HG02884 (cell line): ENCODE results near the gene SLC25A25.
"Not testable (repeated sequence)": the region's sequence is repeated elsewhere in the genome, so short reads cannot be mapped to it uniquely, and the experiment has no call there.

Source experiments
- ATAC-seq: cut with Tn5 transposase; IDR thresholded peaks from one replicate; pipeline ENCODE4 v1.9.1; 2021; ENCODE audit warnings: mild to moderate bottlenecking, moderate library complexity; ENCODE audit not compliant: unreplicated experiment

The SLC25A25 gene

DNA sequence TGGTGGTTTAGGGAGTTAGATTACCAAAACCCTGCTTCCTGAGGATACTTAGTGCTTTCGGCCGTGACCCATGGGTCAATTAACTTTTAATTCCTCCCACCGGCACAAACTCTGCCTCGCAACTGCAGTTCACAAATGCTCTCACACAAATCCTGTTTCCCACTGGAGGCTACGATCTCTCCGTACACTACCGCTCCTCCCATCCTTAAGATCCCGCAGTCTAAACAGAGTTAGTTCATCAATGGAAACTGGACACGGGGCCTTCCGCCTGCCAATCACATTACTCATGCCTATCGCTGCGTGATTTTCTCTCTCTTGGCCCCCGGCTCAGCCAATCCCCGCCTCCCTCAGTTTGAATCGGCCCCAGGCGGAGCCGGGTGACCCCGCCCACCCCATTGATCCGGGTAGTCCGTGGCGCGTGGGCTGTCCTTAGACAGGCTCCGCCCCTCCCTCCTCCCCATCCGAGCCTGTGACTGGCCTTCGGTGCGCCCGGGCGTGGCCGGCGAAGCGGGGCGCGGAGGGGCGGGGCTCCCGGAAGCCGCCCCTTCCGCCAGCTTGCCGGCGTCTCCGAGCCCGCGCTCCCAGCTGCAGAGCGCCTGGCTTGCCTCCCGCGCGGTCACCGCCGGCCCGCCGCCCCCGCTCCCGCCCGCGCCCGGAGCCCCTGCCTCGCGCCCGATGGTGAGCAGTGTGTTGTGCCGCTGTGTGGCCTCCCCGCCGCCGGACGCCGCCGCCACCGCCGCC is at the start of gene SLC25A25:
TSS of gene SLC25A25 (plus strand) at position 588 of the 741 bp plus-strand sequence. CDS start at position 676, 88 bp downstream.
- ATAC-seq: peak; percentile 62

- ATAC-seq: no peak
Measured at GRCh38 chr9:128020692-128021091, 47.3 kb upstream of the SLC25A25 start.

- ATAC-seq: no peak
Measured at GRCh38 chr9:128021098-128021497, 46.9 kb upstream of the SLC25A25 start.

DNA sequence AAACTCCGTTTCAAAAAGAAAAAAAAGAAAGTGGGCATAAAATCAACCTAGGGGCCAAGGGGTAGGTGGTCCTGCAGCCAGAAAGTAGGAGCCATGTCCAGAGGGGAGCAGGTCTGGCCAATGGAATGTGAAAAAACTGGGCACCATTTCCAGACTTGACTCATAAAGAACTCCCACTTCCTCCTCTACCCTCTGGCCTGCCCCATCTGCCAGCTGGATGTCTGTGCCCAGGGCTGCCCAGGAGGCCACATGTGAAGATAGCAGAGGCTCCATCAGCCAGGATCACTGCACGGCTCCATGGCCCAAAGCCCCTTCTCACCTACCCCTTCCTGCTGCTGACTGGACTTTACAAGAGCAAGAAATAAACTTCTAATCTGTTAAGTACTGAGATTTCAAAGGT is 45.1 kb upstream of the SLC25A25 start:
- no peak for ATAC-seq

GRCh38 chr9:128023671-128024070 is 44.4 kb upstream of the SLC25A25 start:
- ATAC-seq: not testable (repeated sequence)

DNA sequence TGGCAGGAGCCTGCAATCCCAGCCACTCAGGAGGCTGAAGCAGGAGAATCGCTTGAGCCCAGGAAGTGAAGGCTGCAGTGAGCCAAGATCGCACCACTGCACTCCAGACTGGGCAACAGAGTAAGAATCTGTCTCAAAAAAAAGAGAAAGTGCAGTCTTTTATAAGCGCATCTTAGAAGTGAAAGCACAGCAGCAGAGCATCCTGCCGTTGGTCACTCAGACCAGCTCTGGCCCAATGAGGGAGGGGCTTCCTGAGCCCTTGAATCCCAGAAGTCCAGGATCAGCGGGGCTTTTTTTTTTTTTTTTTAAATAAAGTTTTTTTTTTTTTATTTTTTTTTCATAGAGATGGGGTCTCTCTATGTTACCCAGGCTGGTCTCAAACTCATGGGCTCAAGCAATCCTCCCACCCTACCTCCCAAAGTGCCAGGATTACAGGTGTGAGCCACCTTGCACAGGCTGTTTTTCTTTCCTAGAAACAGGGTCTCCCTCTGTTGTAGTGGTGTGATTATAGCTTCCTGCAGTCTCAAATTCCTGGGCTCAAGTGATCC is 43.2 kb upstream of the SLC25A25 start:
- ATAC-seq: no peak

DNA sequence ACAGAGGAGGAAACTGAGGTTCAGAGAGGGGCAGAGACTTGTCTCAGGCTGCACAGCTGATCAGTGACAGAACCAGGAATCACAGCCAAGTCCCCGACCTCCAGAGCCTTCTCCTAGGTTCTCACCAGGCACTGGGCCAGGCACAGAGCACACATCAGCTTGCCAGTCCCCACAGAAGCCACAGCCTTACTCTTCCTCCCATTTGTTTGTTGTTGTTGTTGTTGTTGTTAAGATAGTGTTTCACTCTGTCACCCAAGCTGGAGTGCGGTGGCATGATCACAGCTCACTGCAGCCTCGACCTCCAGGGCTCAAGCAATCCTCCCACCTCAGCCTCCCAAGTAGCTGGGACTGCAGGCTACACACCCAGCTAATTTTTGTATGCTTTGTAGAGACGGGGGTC is 42.3 kb upstream of the SLC25A25 start:
- ATAC-seq: no peak

GRCh38 chr9:128026255-128026772 is 41.7 kb upstream of the SLC25A25 start:
- ATAC-seq: no peak

DNA sequence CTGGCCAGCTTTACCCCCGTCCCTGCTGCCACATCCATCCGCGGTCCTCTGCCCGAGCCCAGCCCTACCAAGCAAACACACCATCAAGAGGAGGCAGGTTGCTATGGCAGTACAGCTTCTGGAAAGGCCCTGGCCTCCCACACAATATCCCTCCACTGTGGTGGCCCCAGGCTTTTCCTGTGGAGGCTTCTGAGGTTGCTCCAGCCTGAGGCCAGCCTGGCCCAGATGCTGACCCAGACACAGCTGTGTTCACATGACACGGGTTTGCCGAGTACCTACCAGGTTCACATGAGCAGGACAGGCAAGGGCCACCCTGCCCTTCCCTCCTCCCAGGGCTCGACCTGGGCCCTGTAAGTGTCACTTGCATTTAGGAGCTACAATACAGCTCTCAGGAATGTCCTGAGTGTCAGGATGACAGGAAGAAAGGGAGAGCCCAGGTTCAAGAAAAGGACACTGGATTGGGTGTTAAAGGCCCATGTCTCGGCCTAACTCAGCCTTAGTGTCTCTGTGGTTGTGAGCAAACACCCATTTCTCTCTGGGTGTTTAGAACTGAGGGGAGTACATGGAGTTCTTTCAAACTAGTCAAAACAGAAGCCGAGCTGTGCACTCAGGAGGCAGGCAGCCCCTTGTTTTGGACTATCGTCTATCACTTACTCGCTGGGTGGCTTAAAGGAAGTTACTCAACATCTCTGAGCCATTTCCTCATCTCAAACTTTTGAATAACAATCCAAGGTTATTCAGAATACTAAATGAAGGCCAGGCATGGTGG is 41.1 kb upstream of the SLC25A25 start:
- no peak for ATAC-seq

- no peak for ATAC-seq
Measured at GRCh38 chr9:128027705-128028104, 40.3 kb upstream of the SLC25A25 start.

DNA sequence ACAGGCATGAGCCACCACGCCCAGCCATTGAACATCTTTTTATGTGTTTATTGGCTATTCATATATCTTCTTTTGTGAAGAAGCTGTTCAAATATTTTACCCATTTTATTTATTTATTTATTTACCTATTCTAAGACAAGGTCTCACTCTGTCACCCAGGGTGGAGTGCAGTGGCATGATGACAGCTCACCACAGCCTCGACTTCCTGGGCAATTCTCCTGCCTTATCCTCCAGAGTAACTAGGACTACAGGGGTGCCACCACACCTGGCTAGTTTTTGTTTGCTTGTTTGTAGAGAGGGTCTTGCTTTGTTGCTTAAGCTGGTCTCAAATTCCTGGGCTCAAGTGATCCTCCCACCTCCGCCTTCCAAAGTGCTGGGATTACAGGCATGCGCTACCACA is 34.4 kb upstream of the SLC25A25 start:
- no peak for ATAC-seq

DNA sequence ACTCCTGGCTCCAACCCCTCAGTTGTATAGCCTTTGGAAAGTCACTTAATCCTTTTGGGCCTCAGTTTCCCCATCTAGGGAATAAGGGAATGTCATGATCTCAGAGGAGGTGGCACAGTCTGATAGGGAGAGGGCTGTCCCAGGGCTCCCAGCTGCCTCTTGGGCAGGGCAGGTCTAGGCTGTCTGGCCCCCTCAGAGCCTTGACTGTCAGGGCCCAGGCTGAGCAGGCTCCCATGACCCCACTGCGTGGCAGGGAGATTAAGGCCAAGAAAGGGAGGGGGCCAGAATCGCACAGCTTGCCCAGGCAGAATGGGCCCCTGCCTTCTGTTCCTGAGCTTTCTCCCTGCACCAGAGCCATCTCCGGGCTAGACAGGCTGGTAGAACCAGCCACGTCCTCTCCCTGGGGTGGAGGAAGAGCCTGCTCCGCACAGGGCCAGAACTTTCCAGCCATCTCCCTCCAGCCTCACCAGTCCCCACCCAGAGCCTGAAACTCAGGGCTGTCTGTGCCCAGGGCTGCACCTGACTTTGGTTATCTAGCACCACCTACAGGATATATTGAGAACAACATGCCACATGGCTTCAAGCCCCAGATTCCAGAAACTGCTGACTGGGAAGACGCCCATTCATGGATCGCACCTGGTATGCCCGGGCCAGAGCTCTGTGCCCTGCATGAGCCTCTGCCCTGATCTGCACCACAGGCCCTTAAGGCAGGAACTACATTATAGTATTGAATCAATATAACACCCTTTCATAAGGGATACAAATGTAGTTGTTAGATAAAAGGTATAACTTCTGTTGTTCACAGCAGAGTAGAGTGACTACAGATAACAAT is 33.0 kb upstream of the SLC25A25 start:
- ATAC-seq: no peak

GRCh38 chr9:128036522-128036921 is 31.5 kb upstream of the SLC25A25 start:
- not testable (repeated sequence) for ATAC-seq

DNA sequence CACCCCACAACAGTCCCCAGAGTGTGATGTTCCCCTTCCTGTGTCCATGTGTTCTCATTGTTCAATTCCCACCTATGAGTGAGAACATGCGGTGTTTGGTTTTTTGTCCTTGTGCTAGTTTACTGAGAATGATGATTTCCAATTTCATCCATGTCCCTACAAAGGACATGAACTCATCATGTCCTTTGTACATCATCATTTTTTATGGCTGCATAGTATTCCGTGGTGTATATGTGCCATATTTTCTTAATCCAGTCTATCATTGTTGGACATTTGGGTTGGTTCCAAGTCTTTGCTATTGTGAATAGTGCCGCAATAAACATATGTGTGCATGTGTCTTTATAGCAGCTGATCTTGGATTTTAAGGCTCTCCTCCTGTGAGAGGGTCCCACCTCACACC is 27.2 kb upstream of the SLC25A25 start:
- ATAC-seq: not testable (repeated sequence)

- no peak for ATAC-seq
Measured at GRCh38 chr9:128042043-128042442, 26.0 kb upstream of the SLC25A25 start.

GRCh38 chr9:128043467-128043868 is 24.6 kb upstream of the SLC25A25 start:
- ATAC-seq: no peak

GRCh38 chr9:128045409-128045808 is 22.6 kb upstream of the SLC25A25 start:
- ATAC-seq: not testable (repeated sequence)

- ATAC-seq: no peak
Measured at GRCh38 chr9:128045831-128046230, 22.2 kb upstream of the SLC25A25 start.

DNA sequence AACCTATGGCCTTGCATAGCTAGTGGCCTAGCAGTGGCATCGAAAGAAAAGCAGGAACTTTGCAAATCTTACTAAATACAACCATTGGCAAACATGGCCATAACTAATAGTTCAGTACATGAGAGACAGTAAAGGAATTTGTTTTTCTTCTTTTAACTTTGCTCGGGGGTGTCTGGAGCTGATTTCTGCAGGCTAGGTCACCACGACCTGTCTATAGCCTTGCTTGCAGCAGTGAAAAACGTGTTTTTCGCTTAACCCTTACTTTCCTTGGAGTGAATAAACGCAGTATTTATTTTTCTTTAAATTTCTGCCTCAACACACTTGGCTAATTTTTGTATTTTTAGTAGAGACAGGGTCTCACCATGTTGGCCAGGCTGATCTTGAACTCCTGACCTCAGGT is 20.8 kb upstream of the SLC25A25 start:
- ATAC-seq: no peak

DNA sequence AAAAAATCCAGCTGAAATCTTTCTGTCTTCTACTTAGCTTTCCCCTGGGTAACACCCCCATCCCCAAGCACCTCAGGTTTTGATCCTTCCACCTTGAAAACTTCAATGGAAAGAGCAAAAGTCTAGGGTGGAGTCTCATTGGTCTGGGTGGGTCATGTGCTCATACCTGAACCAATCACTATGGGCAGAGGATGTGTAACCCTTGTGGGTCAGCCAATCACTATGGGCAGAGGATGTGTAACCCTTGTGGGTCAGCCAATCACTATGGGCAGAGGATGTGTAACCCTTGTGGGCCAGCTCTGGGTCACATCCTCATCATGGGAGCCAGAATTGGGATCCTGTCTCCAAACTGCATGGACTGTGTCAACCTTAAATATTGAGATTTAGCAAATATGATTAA is 19.4 kb upstream of the SLC25A25 start:
- no peak for ATAC-seq

DNA sequence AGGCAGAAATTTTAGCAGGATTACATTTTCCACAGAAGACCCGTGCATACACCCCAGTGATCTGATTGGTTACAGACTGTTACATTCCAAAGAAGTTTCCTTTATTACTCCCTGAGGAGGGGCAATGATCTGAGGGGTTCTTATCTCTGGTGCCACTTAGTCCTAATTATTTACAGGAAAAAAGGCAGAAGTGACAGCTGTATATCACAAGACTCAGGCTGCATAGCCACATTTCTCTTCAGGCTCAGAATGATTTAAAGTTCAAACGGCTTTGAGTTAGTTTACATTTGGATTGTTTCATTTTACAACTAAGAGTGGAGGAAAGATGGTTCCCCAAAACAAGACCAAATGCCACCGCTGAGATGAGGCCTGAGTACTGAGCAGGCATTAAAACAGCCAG is 18.2 kb upstream of the SLC25A25 start:
- ATAC-seq: no peak
